GM06990 (cell line): ENCODE data around the gene MMP28.

Experiments
- DNase-seq: peaks from one replicate; pipeline ENCODE4 v3.0.0-alpha.2; 2011; ENCODE audit not compliant: insufficient read length; ENCODE audit errors: extremely low read depth
- H3K27me3 ChIP-seq: replicated peaks from 2 replicates; pipeline ENCODE4 v1.6.0; 2011; ENCODE audit warnings: low read length; ENCODE audit not compliant: control insufficient read depth, insufficient read depth
- H3K36me3 ChIP-seq: 2 replicates; pipeline ENCODE4 v1.5.1; 2011; ENCODE audit warnings: low read length; ENCODE audit not compliant: control insufficient read depth, insufficient read depth
- H3K4me3 ChIP-seq: replicated peaks from 2 replicates; pipeline ENCODE4 v1.5.1; 2011; ENCODE audit warnings: low read depth, mild to moderate bottlenecking, control low read depth, low read length
- CTCF ChIP-seq: IDR thresholded peaks from 2 replicates; pipeline ENCODE4 v1.5.1; 2011; ENCODE audit warnings: low read length, control low read depth, mild to moderate bottlenecking, inconsistent platforms; ENCODE audit not compliant: insufficient read depth, poor library complexity, severe bottlenecking

The MMP28 gene

GRCh38 chr17:35775583-35775982 lies 19.9 kb downstream of the MMP28 start:
- no peak for DNase-seq
- no peak for TF ChIP-seq CTCF
- Histone ChIP-seq H3K27me3 (peaks cover 3% of the 10 kb centered on the region; the same call in 1 of the 2 replicates), H3K4me3 (no peak overlapping the region), H3K36me3 (no peaks in the 10 kb centered on the region)

DNA sequence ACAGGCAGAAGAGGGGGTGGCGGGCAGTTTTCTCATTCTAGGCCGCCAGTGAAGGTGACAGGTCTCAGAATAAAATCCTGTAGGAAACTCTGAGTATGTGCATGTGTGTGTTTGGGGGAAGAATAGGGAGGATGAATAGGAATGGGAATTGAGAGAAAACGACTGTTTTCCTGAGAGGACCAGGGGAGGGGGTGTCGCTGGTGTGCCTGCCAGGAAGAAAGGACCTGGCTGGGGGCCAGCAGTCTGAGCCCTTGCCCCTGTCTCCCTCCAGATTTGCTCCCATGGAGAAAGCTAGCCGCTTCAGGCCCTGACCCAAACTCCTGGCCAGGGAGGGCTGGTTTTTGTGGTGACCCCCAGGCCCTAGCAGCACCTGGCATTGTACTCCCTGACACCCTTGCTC lies 20.4 kb downstream of the MMP28 start:
- no peak overlapping the region for H3K4me3 ChIP-seq
- DNase-seq: no peak
- H3K27me3 ChIP-seq: peaks cover 3% of the 10 kb centered on the region; the same call in 1 of the 2 replicates
- H3K36me3 ChIP-seq: no peaks in the 10 kb centered on the region
- no peak for TF ChIP-seq CTCF

DNA sequence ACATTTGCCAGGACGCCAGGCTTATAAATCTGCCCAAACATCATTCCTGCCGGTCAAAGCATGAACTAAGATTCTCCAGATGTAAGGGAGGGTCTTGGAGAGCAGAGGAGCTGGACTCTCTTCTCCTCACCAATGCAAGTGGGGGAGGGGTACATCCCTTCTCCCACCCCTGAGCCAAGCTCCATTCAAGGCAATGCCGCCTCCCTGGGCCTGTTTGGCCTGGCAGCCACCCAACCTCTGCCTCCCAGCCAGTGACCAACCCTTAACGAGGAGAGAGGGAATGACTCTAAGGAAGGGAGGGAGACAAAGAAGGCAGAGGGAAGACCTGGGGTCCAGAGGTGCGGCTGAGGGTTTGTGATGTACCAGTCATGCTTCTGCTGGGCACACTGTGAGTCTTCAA lies 20.9 kb downstream of the MMP28 start:
- TF ChIP-seq CTCF: no peak
- no peak for DNase-seq
- Histone ChIP-seq H3K4me3 (no peak overlapping the region), H3K27me3 (peaks cover 3% of the 10 kb centered on the region; the same call in 1 of the 2 replicates), H3K36me3 (no peaks in the 10 kb centered on the region)

GRCh38 chr17:35773679-35774425 lies 21.6 kb downstream of the MMP28 start:
- Histone ChIP-seq H3K36me3 (no peaks in the 10 kb centered on the region), H3K4me3 (no peak overlapping the region), H3K27me3 (peaks cover 3% of the 10 kb centered on the region; the same call in 1 of the 2 replicates)
- TF ChIP-seq CTCF: no peak
- DNase-seq: no peak

DNA sequence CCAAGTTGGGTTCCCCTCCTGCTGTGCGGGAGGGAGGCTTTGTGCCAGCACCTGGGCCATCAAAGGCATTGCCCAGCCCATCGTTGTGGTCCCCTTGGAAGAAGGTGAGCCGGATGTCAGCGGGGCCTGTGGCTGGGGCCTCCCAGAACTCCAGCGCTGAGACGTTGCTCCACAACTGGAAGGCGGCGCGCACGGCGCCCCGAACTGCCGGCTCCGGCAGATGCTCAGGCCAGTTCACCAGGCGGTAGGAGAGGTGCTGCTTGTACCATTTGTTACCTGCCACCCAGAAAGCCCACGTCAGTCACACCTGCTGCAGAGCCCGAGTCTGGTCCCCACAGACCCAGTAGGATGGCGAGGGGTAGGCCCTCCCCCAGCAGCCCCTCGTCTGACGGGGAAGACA lies 22.3 kb downstream of the MMP28 start:
- peaks cover 3% of the 10 kb centered on the region; the same call in 1 of the 2 replicates for H3K27me3 ChIP-seq
- no peak for DNase-seq
- no peak for TF ChIP-seq CTCF
- no peak overlapping the region for H3K4me3 ChIP-seq
- H3K36me3 ChIP-seq: no peaks in the 10 kb centered on the region
